ENCODE measurements around the gene DNAL1.

DNAL1 gene

DNA sequence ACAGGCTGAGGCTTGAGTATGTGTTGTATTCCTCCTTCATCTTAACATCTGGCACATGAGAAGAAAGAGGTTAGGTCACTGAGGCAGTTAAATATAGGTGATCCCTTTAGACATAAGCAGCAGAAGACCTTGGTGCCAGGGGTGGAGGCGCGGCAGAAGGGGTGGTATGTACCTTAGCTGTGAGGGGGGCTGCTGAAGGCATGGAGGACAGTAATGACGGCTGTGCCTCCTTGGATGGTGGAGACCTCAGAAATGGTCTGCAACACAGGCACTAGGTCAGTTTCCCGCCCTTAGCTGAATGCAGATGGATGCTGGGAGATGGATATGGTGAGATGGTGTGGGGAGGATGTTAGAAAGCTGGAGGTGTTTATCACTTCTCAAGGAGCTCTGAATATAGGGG, 70.9 kb downstream of the DNAL1 start:
- TF ChIP-seq, protein P1, sequence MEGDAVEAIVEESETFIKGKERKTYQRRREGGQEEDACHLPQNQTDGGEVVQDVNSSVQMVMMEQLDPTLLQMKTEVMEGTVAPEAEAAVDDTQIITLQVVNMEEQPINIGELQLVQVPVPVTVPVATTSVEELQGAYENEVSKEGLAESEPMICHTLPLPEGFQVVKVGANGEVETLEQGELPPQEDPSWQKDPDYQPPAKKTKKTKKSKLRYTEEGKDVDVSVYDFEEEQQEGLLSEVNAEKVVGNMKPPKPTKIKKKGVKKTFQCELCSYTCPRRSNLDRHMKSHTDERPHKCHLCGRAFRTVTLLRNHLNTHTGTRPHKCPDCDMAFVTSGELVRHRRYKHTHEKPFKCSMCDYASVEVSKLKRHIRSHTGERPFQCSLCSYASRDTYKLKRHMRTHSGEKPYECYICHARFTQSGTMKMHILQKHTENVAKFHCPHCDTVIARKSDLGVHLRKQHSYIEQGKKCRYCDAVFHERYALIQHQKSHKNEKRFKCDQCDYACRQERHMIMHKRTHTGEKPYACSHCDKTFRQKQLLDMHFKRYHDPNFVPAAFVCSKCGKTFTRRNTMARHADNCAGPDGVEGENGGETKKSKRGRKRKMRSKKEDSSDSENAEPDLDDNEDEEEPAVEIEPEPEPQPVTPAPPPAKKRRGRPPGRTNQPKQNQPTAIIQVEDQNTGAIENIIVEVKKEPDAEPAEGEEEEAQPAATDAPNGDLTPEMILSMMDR (IDR thresholded peaks at IDR 0.05; ENCODE audit: low read depth, low read length) = no peak
- H3K4me3 ChIP-seq (ENCODE audit: low read depth, low read length) = no peak overlapping the region
- no peaks in the 10 kb centered on the region for H3K27me3 ChIP-seq (ENCODE audit: insufficient read depth, low read depth, severe bottlenecking)
- no peaks in the 10 kb centered on the region for H3K9me3 ChIP-seq (ENCODE audit: severe bottlenecking)
- no peak overlapping the region for H3K27ac ChIP-seq
- peaks cover 17% of the 10 kb centered on the region; the same call in 1 of the 2 replicates for H3K36me3 ChIP-seq
- no peak for DNase-seq

DNA sequence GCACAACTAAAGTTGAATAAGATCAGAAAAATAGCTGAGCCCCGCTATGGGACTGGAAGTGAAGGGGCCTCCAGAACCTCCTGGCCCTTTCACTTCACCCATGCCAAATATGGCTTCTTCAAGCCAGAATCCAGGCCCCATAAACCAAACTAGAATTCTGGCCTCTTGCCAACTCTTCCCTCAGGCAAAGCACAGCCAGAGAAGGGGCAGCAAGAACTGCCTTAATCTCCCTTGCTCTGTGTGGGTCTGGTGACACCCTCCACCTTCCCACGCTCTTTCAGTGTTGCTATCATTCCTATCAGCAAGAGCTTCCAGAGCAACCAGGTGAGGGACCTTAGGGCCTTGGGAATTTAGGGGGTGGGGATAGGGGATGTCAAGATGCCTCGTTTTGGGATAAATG, 72.5 kb downstream of the DNAL1 start:
- Histone ChIP-seq H3K27ac (no peak overlapping the region), H3K4me3 (ENCODE audit: low read depth, low read length) (no peak overlapping the region), H3K36me3 (peaks cover 24% of the 10 kb centered on the region), H3K27me3 (ENCODE audit: insufficient read depth, low read depth, severe bottlenecking) (no peaks in the 10 kb centered on the region), H3K9me3 (ENCODE audit: severe bottlenecking) (no peaks in the 10 kb centered on the region)
- no peak for DNase-seq
- TF ChIP-seq, protein P1 (IDR thresholded peaks at IDR 0.05; ENCODE audit: low read depth, low read length) = no peak

DNA sequence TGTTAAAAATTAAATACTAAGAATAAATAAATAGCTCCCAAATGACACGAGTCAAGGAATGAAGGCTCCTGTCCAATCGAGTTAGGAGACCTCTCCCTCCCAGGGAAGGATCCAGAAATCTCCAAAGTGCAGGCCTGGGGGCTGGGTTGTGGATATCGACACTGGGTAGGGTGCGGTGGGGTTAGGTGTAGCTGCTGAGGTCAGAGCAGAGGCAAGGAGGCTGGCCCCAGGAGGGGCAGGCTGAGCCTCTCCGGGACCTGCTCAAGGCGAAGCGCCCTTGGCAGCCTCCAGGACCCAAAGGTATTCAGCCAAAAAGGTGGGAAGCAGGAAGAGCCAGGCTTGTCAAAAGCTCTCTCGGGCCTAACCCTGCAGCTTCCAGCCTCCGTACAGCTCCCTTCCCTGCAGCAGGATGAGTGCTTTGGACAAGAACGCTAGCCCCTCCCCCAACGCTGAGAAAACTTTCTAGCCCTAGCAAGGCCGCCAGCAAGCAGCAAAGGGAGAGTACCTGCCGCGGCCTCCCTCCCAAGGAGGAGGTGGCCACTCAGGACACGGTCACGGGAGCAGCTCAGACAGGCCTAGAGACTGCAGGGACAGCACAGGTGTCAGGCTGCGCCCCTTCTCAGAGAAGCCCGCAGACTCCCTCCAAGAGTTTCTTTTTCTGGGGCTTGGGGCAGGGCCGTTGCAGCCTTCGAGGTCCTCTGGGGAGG, 73.1 kb downstream of the DNAL1 start:
- Histone ChIP-seq H3K27me3 (ENCODE audit: insufficient read depth, low read depth, severe bottlenecking) (no peaks in the 10 kb centered on the region), H3K9me3 (ENCODE audit: severe bottlenecking) (no peaks in the 10 kb centered on the region), H3K36me3 (peaks cover 28% of the 10 kb centered on the region), H3K4me3 (ENCODE audit: low read depth, low read length) (no peak overlapping the region), H3K27ac (no peak overlapping the region)
- no peak for DNase-seq
- TF ChIP-seq, protein P1 (IDR thresholded peaks at IDR 0.05; ENCODE audit: low read depth, low read length) = no peak

DNA sequence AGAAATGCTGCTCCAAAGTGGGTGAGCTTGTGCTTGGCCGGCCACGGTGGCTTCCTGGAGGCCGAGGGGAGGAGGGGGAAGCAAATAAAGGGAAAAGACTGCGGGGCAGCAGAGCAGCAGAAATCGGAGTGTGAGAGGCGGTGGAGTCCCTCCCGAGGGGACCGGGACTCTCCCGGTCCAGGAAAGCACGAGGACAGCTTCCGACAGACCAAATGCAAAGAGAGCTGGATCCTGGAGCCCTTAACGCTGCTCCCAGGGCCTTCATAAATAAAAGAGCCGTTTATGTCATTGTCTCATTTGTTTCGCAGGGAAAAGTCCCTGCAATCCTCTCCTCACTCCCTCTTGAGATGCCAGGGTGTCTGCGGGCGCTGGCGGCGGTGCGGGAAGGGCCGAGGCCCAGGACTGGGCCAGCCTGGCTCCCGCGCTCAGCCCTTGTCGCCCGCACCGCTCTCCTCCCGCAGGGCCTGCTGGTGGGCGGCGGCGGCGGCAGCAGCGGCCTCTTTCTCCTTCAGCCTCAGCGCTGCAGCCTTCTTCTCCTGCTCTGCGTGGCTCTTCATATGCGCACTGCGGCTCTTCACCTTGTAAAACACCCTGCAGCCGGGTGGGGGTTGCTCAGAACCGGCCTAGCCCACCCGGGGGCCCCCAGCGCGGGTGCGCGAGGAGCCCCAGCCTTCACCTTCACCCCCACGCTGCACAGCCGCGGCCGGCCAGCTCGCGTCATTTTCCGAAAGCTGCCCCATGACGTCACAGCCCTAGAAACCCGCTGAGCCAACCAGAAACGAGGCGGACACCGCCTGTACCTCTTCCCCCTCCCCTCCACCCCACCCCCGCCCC, 73.8 kb downstream of the DNAL1 start:
- no peak for DNase-seq
- Histone ChIP-seq H3K9me3 (ENCODE audit: severe bottlenecking) (no peaks in the 10 kb centered on the region), H3K36me3 (peaks cover 33% of the 10 kb centered on the region), H3K27me3 (ENCODE audit: insufficient read depth, low read depth, severe bottlenecking) (no peaks in the 10 kb centered on the region), H3K4me3 (ENCODE audit: low read depth, low read length) (no peak overlapping the region), H3K27ac (no peak overlapping the region)
- TF ChIP-seq, protein P1 (IDR thresholded peaks at IDR 0.05; ENCODE audit: low read depth, low read length) = no peak

DNA sequence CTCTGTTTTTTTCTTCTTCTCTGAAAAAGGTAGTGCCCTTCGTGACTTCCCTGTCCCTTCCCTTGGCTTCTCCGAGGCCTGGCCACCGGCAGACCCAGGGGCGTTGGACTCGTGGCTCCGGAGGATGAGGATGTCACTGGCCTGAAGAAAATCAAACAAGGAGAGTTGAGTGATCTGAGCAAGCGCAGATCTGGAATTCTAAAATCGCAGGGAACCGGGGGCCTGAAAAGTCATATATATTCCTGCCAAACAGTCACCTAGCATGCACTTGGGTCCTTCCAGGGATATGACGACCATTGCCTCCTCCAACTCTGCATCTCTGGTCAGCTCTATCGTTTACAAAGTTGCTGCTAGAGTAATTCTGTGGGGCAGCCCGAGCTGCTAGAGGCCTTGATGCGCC, 74.6 kb downstream of the DNAL1 start:
- H3K27ac ChIP-seq = no peak overlapping the region
- TF ChIP-seq, protein P1 (IDR thresholded peaks at IDR 0.05; ENCODE audit: low read depth, low read length) = no peak
- H3K9me3 ChIP-seq (ENCODE audit: severe bottlenecking) = no peaks in the 10 kb centered on the region
- H3K4me3 ChIP-seq (ENCODE audit: low read depth, low read length) = no peak overlapping the region
- peaks cover 36% of the 10 kb centered on the region for H3K36me3 ChIP-seq
- no peak for DNase-seq
- H3K27me3 ChIP-seq (ENCODE audit: insufficient read depth, low read depth, severe bottlenecking) = no peaks in the 10 kb centered on the region
